ENCODE measurements around the gene ZNF562.
"Not testable (repeated sequence)": the region's sequence is repeated elsewhere in the genome, so short reads cannot be mapped to it uniquely, and the experiment has no call there.

The ZNF562 gene

GRCh38 chr19:9705836-9706235 lies 30.9 kb upstream of the ZNF562 start:
- ChIA-PET POLR2A (no interaction called here), CTCF (no interaction called here)
- TF ChIP-seq CTCF (IDR thresholded peaks at IDR 0.05; ENCODE audit: control extremely low read depth, extremely low read depth, low read depth, missing control alignments): no peak
- DNase-seq (ENCODE audit: extremely low spot score): no peak

GRCh38 chr19:9702186-9702585 lies 27.3 kb upstream of the ZNF562 start:
- ChIA-PET CTCF (no interaction called here), POLR2A (no interaction called here)
- no peak for DNase-seq (ENCODE audit: extremely low spot score)
- TF ChIP-seq CTCF (IDR thresholded peaks at IDR 0.05; ENCODE audit: control extremely low read depth, extremely low read depth, low read depth, missing control alignments): no peak

- no peak for TF ChIP-seq CTCF (IDR thresholded peaks at IDR 0.05; ENCODE audit: control extremely low read depth, extremely low read depth, low read depth, missing control alignments)
- no peak for DNase-seq (ENCODE audit: extremely low spot score)
- ChIA-PET CTCF (no interaction called here), POLR2A (no interaction called here)
These were observed 25.5 kb upstream of the ZNF562 start for GRCh38 chr19:9700229-9700981.

- CTCF ChIA-PET: interaction anchor here (1.4 kb wide), 1 partner anchor 23 kb away, joined by 3 read pairs; no protein-coding TSS in a partner anchor
- DNase-seq (ENCODE audit: extremely low spot score); POLR2A ChIA-PET: not testable (repeated sequence)
These were observed 15.4 kb upstream of the ZNF562 start for GRCh38 chr19:9690301-9690700.

GRCh38 chr19:9679996-9680395 lies 5.1 kb upstream of the ZNF562 start:
- DNase-seq (ENCODE audit: extremely low spot score); CTCF ChIA-PET; POLR2A ChIA-PET: not testable (repeated sequence)

GRCh38 chr19:9675358-9675901 lies 530 bp upstream of the ZNF562 start:
- POLR2A ChIA-PET; DNase-seq (ENCODE audit: extremely low spot score): not testable (repeated sequence)
- CTCF ChIA-PET: interaction anchor here (1.1 to 1.6 kb wide), 4 partner anchors 47 to 120 kb away, joined by 3 to 4 read pairs (median 3); no protein-coding TSS in a partner anchor

- no peak for DNase-seq (ENCODE audit: extremely low spot score)
- TF ChIP-seq CTCF (IDR thresholded peaks at IDR 0.05; ENCODE audit: control extremely low read depth, extremely low read depth, low read depth, missing control alignments): no peak
- CTCF ChIA-PET: interaction anchor here (1.3 to 1.6 kb wide), 2 partner anchors 48 to 122 kb away, joined by 3 to 4 read pairs; no protein-coding TSS in a partner anchor
- POLR2A ChIA-PET: no interaction called here
These were observed 813 bp downstream of the ZNF562 start for GRCh38 chr19:9673912-9674662.

GRCh38 chr19:9672893-9673292 lies 2.0 kb downstream of the ZNF562 start:
- DNase-seq (ENCODE audit: extremely low spot score): no peak
- POLR2A ChIA-PET: no interaction called here
- TF ChIP-seq CTCF (IDR thresholded peaks at IDR 0.05; ENCODE audit: control extremely low read depth, extremely low read depth, low read depth, missing control alignments): no peak
- CTCF ChIA-PET: no interaction called here

All from GM10248 (cell line).